HCT116 (cell line): ENCODE results near the gene PYROXD2.

Source experiments
- EZH2phosphoT487 ChIP-seq: fragments of 200-600 bp; IDR thresholded peaks from 2 replicates; pipeline ENCODE4 v1.6.1; 2018; ENCODE audit warnings: antibody characterized with exemption, borderline replicate concordance
- ZBTB33 ChIP-seq: IDR thresholded peaks from 2 replicates; pipeline ENCODE4 v1.6.1; 2011; ENCODE audit warnings: mild to moderate bottlenecking, low read length, moderate library complexity; ENCODE audit not compliant: insufficient replicate concordance; ENCODE audit errors: extremely low read depth
- TF ChIP-seq, protein P1 (sequence below): IDR thresholded peaks from 2 replicates; pipeline ENCODE4 v1.6.1; 2012

DNA sequence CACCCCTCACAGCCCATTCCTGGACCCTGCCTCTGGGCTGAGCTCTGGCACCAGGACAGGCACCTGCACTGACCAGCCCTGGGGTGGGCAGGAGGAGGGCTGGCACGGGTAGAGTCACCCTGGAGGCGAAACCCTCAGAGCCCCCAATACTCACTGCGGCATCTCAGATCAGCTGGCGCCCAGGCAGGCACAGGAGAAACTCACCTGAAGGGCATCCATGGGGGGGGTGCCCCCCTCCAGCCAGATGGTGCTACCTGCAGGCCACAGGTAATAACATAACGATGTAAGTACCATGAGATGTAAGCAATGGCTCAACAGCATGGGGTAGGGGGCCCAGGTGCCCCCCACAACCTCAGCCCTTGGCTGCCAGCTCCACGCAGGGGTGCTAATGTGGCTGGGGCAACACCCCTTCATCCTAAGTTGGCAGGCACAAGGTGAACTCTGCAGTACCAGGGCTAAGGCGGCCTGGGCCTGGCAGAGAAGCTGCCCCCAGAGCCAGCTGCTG lies 12.1 kb upstream of the PYROXD2 start:
- TF ChIP-seq EZH2phosphoT487 (no peak), ZBTB33 (no peak)
- TF ChIP-seq, protein P1, sequence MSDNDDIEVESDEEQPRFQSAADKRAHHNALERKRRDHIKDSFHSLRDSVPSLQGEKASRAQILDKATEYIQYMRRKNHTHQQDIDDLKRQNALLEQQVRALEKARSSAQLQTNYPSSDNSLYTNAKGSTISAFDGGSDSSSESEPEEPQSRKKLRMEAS: no peak
